Muscle layer of duodenum (tissue), 2 donors: ENCODE data around the gene CELA3A.
"Not testable (repeated sequence)": the region's sequence is repeated elsewhere in the genome, so short reads cannot be mapped to it uniquely, and the experiment has no call there.

Source experiments
- H3K27ac ChIP-seq: one replicate; pipeline ENCODE4 v1.7.0; 2013; ENCODE audit warnings: mild to moderate bottlenecking, low read length
- H3K27me3 ChIP-seq: one replicate; pipeline ENCODE4 v1.7.0; 2013; ENCODE audit warnings: low read depth, mild to moderate bottlenecking, control low read depth, low read length
- H3K36me3 ChIP-seq, 2 donors: one replicate each; pipeline ENCODE4 v1.7.0; 2013; ENCODE audit warnings: low read length in 2 of 2, control low read depth in 1 of 2, mild to moderate bottlenecking in 1 of 2; ENCODE audit not compliant: insufficient read depth in 2 of 2, control insufficient read depth in 1 of 2
- H3K4me1 ChIP-seq, 2 donors: one replicate each; pipeline ENCODE4 v1.7.0; 2013; ENCODE audit warnings: low read length in 2 of 2, mild to moderate bottlenecking in 2 of 2, control low read depth in 1 of 2, moderate library complexity in 1 of 2; ENCODE audit not compliant: insufficient read depth in 2 of 2, control insufficient read depth in 1 of 2
- H3K4me3 ChIP-seq, 2 donors: one replicate each; pipeline ENCODE4 v1.7.0; 2013; ENCODE audit warnings: low read length in 2 of 2, low read depth in 1 of 2, mild to moderate bottlenecking in 1 of 2
- H3K9me3 ChIP-seq, 2 donors: one replicate each; pipeline ENCODE4 v1.7.0; 2013; ENCODE audit warnings: low read length in 2 of 2, control low read depth in 1 of 2, mild to moderate bottlenecking in 1 of 2; ENCODE audit not compliant: control insufficient read depth in 1 of 2
- donor health status: healthy.

The CELA3A gene

GRCh38 chr1:22005261-22006149, 4.0 kb downstream of the CELA3A start:
- not testable (repeated sequence) for H3K9me3 ChIP-seq, H3K4me3 ChIP-seq, H3K36me3 ChIP-seq, H3K27me3 ChIP-seq, H3K4me1 ChIP-seq, H3K27ac ChIP-seq

DNA sequence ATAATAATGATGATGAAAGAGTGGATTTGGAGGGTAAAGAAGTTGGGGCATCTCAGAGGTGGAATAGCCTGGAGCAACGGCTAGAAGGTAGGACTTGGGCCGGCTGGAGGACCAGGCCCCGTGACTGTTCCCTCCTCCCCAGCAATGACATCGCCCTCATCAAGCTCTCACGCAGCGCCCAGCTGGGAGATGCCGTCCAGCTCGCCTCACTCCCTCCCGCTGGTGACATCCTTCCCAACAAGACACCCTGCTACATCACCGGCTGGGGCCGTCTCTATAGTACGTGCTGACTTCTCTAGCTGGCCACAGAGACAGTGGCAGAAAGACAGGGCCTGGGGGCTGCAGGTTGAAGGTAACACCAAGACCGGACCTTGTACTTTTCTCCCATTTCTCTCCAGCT, 5.3 kb downstream of the CELA3A start:
- not testable (repeated sequence) for H3K27ac ChIP-seq, H3K4me3 ChIP-seq, H3K9me3 ChIP-seq

DNA sequence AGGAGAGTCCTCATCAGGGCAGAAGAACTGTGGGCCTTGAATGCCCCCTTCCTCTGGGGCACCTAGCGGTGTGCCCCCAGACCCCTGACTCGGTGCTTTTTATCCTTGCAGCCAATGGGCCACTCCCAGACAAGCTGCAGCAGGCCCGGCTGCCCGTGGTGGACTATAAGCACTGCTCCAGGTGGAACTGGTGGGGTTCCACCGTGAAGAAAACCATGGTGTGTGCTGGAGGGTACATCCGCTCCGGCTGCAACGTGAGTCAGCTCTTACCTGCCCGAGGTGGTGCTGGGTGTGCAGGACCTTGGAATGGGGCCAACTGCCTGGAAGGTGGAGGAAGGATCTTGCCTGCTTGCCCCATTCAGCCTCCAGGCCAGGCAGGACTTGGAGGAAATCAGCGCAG, 5.8 kb downstream of the CELA3A start:
- H3K27me3 ChIP-seq, H3K4me3 ChIP-seq, H3K27ac ChIP-seq, H3K36me3 ChIP-seq, H3K9me3 ChIP-seq, H3K4me1 ChIP-seq: not testable (repeated sequence)

More for the DNA sequence above, 5.3 kb downstream of the CELA3A start:
- not testable (repeated sequence) for H3K4me1 ChIP-seq, H3K36me3 ChIP-seq, H3K27me3 ChIP-seq

GRCh38 chr1:22009566-22009965, 8.1 kb downstream of the CELA3A start:
- H3K4me3 ChIP-seq, H3K36me3 ChIP-seq, H3K27ac ChIP-seq, H3K4me1 ChIP-seq, H3K9me3 ChIP-seq, H3K27me3 ChIP-seq: not testable (repeated sequence)

DNA sequence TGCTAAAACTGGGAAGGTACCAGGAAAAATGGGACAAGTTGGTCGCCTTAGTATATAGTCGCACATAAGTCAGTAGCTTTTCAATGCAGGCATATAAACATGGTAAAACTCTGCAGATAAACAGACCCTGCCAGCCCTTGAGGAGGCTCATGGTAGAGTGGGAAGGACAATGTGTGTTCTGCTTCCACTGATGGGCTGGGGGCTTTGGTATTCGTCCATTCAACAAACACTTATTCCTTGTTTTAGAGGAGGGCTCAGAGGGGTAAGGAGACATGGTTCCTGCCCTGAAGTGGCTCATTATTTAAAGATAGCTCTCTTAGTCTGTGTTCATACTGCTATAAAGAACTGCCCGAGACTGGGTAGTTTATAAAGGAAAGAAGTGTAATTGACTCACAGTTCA, 11.3 kb downstream of the CELA3A start:
- H3K27me3 ChIP-seq, H3K9me3 ChIP-seq, H3K36me3 ChIP-seq, H3K27ac ChIP-seq, H3K4me1 ChIP-seq, H3K4me3 ChIP-seq: not testable (repeated sequence)

GRCh38 chr1:22014575-22015206, 13.2 kb downstream of the CELA3A start:
- H3K27ac ChIP-seq, H3K36me3 ChIP-seq, H3K4me1 ChIP-seq, H3K9me3 ChIP-seq, H3K4me3 ChIP-seq, H3K27me3 ChIP-seq: not testable (repeated sequence)

DNA sequence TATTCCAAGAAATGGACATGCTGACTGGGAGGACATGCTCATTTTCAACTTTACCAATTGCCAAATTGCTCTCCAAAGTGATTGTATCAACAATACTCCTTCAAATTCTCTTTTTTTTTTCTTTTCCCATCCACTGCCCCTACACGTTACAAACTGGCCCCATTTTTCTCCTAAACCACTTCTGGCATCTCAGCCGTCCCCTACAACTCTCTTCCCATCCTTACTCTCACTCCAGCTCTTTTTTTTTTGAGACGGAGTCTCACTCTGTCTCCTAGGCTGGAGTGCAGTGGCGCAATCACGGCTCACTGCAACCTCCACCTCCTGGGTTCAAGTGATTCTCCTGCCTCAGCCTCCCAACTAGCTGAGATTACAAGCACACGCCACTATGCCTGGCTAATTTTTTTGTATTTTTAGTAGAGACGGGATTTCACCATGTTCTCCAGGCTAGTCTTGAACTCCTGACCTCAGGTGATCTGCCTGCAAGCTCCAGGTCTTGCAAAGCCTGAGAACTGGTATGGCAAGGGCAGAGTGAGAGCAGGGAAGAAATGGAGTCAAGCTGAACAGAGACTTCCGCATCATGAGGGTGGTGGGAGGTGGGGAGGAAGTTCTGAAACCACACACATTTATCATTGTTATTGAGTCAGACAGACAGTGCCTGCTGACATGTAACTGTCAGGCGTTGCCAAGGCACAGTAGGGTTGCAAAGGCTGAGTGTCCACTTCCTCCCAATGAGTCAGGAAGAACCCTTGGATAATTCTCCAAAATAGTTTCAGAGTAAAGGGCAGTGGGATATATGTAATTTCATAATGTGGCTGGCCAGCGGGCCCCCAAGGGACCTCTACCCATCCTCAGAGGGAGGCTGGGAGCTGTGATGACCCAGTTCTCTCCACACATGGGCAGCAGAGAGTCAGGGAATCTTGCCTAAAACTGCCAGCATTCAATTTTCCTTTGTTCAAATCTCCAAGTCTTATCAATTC, 17.4 kb downstream of the CELA3A start:
- Histone ChIP-seq H3K4me3 (no peak overlapping the region), H3K36me3 (no peaks in the 10 kb centered on the region), H3K27ac (no peak overlapping the region)

GRCh38 chr1:22021061-22021460, 19.6 kb downstream of the CELA3A start:
- H3K27me3 ChIP-seq, result no peaks in the 10 kb centered on the region
- no peaks in the 10 kb centered on the region for H3K9me3 ChIP-seq
- no peak overlapping the region for H3K27ac ChIP-seq
- peaks cover 0 to 8% of the 10 kb centered on the region in 2 donors for H3K36me3 ChIP-seq
- H3K4me1 ChIP-seq, result no peaks in the 10 kb centered on the region
- no peak overlapping the region for H3K4me3 ChIP-seq

More for the DNA sequence above, 17.4 kb downstream of the CELA3A start:
- Histone ChIP-seq H3K4me1 (no peaks in the 10 kb centered on the region), H3K27me3 (no peaks in the 10 kb centered on the region), H3K9me3 (no peaks in the 10 kb centered on the region)

- no peaks in the 10 kb centered on the region for H3K9me3 ChIP-seq
- H3K27me3 ChIP-seq, result no peaks in the 10 kb centered on the region
- peaks cover 0 to 8% of the 10 kb centered on the region in 2 donors for H3K36me3 ChIP-seq
- H3K4me1 ChIP-seq, result peaks cover 0 to 5% of the 10 kb centered on the region in 2 donors
- H3K27ac ChIP-seq, result peak overlapping the region; percentile 100
- H3K4me3 ChIP-seq, result peak overlapping the region; percentile 81 to 96
Observed at GRCh38 chr1:22024485-22025367, 23.3 kb downstream of the CELA3A start.

DNA sequence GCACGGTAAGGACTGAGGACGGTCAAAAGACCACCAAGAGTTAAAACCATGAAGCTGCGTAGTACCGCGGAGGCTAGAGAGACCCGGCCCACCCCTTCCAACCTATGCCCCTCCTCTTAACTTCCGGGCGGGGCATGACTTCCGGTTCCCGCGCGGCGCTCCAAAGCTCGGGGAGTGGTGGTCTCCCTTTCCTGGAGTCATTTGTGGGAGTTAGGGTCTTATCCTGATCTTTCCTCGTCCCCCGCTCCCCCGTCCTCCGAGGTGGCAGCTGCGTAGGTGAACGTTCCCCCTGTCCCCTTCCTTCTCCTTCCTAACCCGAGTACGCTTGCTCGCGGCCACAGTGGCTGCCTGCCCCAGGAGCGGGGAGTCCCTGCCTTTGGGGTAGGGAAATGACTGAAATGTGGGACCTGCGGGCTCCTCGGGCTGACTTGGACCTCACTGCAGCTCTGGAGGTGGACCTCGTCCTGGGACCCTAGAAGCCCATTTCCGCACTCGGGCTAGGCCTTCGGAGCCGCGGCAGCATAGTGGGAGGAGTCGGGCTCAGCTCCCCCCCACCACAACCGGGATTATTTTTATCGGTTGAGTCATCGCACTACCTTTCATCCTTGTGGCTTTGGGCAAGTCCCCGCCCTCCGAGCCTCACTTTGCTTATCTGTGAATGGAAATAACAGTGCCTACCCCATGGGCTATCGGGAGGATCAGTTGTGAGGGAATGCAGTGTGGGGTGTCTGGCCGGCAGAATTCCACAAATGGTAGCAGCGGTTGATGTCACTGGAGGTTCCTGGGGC, 24.1 kb downstream of the CELA3A start:
- H3K27ac ChIP-seq, result peak overlapping the region; percentile 100
- peaks cover 0 to 5% of the 10 kb centered on the region in 2 donors for H3K4me1 ChIP-seq
- peaks cover 0 to 8% of the 10 kb centered on the region in 2 donors for H3K36me3 ChIP-seq
- no peaks in the 10 kb centered on the region for H3K9me3 ChIP-seq
- peak overlapping the region; percentile 81 to 96 for H3K4me3 ChIP-seq
- no peaks in the 10 kb centered on the region for H3K27me3 ChIP-seq
